Lower leg skin (tissue), 3 donors: ENCODE data around the gene MYO5A.

Experiments used
- POLR2A ChIP-seq, 2 donors: fragments of 450-650 bp; IDR thresholded peaks; one replicate each; pipeline ENCODE4 v1.6.1; 2016 to 2017; ENCODE audit warnings: antibody characterized with exemption in 2 of 2, mild to moderate bottlenecking in 1 of 2, moderate library complexity in 1 of 2
- TF ChIP-seq, protein P1 (sequence below), 3 donors: fragments of 450-650 bp; IDR thresholded peaks; one replicate each; pipeline ENCODE4 v1.5.1; 2016; ENCODE audit warnings: antibody characterized with exemption in 3 of 3, mild to moderate bottlenecking in 3 of 3, moderate library complexity in 2 of 3

DNA sequence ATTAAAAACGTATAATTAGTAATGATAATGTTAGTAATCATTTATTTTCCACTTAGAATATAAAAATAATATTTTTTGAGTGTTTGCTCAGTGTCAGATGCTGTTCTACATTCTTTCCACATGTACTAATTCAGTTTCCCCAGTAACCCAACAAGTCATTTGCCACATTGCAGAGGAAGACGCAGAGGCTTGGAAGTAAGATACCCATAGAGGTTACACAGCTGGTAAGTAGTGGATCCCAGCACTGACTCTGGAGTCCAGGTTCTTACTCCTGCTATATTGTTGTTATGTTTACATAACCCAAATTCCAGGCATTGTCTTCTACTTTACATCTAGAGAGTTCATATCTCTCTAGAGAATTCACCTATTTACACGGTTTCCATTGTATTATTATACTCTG lies 184.8 kb downstream of the MYO5A start:
- TF ChIP-seq, protein P1, sequence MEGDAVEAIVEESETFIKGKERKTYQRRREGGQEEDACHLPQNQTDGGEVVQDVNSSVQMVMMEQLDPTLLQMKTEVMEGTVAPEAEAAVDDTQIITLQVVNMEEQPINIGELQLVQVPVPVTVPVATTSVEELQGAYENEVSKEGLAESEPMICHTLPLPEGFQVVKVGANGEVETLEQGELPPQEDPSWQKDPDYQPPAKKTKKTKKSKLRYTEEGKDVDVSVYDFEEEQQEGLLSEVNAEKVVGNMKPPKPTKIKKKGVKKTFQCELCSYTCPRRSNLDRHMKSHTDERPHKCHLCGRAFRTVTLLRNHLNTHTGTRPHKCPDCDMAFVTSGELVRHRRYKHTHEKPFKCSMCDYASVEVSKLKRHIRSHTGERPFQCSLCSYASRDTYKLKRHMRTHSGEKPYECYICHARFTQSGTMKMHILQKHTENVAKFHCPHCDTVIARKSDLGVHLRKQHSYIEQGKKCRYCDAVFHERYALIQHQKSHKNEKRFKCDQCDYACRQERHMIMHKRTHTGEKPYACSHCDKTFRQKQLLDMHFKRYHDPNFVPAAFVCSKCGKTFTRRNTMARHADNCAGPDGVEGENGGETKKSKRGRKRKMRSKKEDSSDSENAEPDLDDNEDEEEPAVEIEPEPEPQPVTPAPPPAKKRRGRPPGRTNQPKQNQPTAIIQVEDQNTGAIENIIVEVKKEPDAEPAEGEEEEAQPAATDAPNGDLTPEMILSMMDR (IDR thresholded peaks at IDR 0.05), result no peak
- no peak for TF ChIP-seq POLR2A (IDR thresholded peaks at IDR 0.05)
